ENCODE results near the gene MIEF2. TPM values are rescaled to one million over a fixed set of nuclear protein-coding genes. Genes with fewer than 3 reads are reported as not detected.
A peak's percentile ranks its signal among the peaks of the same experiment; 100 is the strongest.

Gene MIEF2
- total and polyA plus RNA-seq, 8 donors: 5.8 to 11.1 (median 9.1) TPM

DNA sequence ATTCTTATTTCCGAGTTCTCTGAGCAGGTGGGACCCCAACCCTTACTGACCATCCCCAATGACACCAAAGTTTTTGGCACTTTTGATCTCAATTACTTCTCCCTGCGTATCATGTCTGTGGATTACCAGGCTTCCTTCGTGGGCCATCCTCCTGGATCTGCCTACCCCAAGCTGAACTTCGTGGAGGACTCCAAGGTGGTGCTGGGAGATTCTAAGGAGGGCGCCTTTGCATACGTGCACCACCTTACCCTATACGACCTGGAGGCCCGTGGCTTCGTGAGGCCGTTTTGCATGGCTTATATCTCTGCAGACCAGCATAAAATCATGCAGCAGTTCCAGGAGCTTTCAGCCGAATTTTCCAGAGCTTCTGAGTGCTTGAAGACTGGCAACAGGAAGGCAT, 55.5 kb downstream of the MIEF2 start:
- WGBS, 2 donors: 44 to 50% methylated on average over 11 of the region's 11 CpGs
- H3K9me3 ChIP-seq: no peaks in the 10 kb centered on the region
- intact Hi-C loops (cut with DNase I): no loop called here
- peak overlapping the region; percentile 80 to 88 (median 82) for H3K4me3 ChIP-seq
- TF ChIP-seq CTCF (IDR thresholded peaks at IDR 0.05): no peak
- ATAC-seq (no peak), FAIRE-seq (no peak), DNase-seq (no peak)
- H3K36me3 ChIP-seq: no peaks in the 10 kb centered on the region
- peak overlapping the region in 2 of 4 donors; percentile 84 to 86 for H3K27ac ChIP-seq
- H3K27me3 ChIP-seq: no peaks in the 10 kb centered on the region
- H3K4me1 ChIP-seq: peaks cover 34 to 51% (median 40%) of the 10 kb centered on the region in 3 donors

Other genes starting within 250 kb of the MIEF2 start
- gene ATPAF2, start 221.5 kb upstream of the MIEF2 start, total RNA-seq: 10 to 100 TPM in 4 of 6 donors, 1 to 10 TPM in 2; 7.3 to 18.0 (median 11.4) TPM
- 10 to 100 TPM; 15.9 to 18.4 TPM for gene ATPAF2, start 221.5 kb upstream of the MIEF2 start, polyA plus RNA-seq
- gene GID4, start 221.3 kb upstream of the MIEF2 start, total RNA-seq: 1 to 10 TPM; 5.2 to 9.6 (median 6.0) TPM
- 1 to 10 TPM; 2.7 to 3.1 TPM for gene GID4, start 221.3 kb upstream of the MIEF2 start, polyA plus RNA-seq
- 10 to 100 TPM; 13.4 to 24.0 (median 16.5) TPM for gene DRG2, start 172.7 kb upstream of the MIEF2 start, total RNA-seq
- 10 to 100 TPM; 42.0 to 46.9 TPM for gene DRG2, start 172.7 kb upstream of the MIEF2 start, polyA plus RNA-seq
- 1 to 10 TPM in 1 of 6 donors, under 1 TPM in 5; 0.13 to 1.3 (median 0.69) TPM for gene MYO15A, start 151.9 kb upstream of the MIEF2 start, total RNA-seq
- 1 to 10 TPM; 1.3 to 4.9 TPM for gene MYO15A, start 151.9 kb upstream of the MIEF2 start, polyA plus RNA-seq
- gene ALKBH5, start 76.8 kb upstream of the MIEF2 start, total RNA-seq: 10 to 100 TPM; 32.6 to 49.6 (median 43.6) TPM
- 10 to 100 TPM; 14.2 to 30.5 TPM for gene ALKBH5, start 76.8 kb upstream of the MIEF2 start, polyA plus RNA-seq
- 1 to 10 TPM; 3.4 to 8.4 (median 4.5) TPM for gene LLGL1, start 35.0 kb upstream of the MIEF2 start, total RNA-seq
- gene LLGL1, start 35.0 kb upstream of the MIEF2 start, polyA plus RNA-seq: 1 to 10 TPM; 6.3 to 7.3 TPM
- 100 to 1,000 TPM; 142 to 203 (median 162) TPM for gene FLII, start 1.9 kb upstream of the MIEF2 start, total RNA-seq
- gene FLII, start 1.9 kb upstream of the MIEF2 start, polyA plus RNA-seq: 100 to 1,000 TPM; 254 to 282 TPM
- 10 to 100 TPM in 4 of 6 donors, 1 to 10 TPM in 2; 9.4 to 16.5 (median 11.0) TPM for gene TOP3A, start 54.3 kb downstream of the MIEF2 start, total RNA-seq
- 10 to 100 TPM; 16.6 to 18.7 TPM for gene TOP3A, start 54.3 kb downstream of the MIEF2 start, polyA plus RNA-seq
- 10 to 100 TPM in 1 of 6 donors, 1 to 10 TPM in 5; 4.3 to 11.5 (median 6.3) TPM for gene SMCR8, start 54.6 kb downstream of the MIEF2 start, total RNA-seq
- gene SMCR8, start 54.6 kb downstream of the MIEF2 start, polyA plus RNA-seq: 1 to 10 TPM; 2.7 to 3.8 TPM
- gene SHMT1, start 102.9 kb downstream of the MIEF2 start, total RNA-seq: 10 to 100 TPM in 3 of 6 donors, 1 to 10 TPM in 3; 5.8 to 14.3 (median 10.3) TPM
- gene SHMT1, start 102.9 kb downstream of the MIEF2 start, polyA plus RNA-seq: 10 to 100 TPM; 11.3 to 14.3 TPM
- not detected for gene EVPLL, start 117.1 kb downstream of the MIEF2 start, total RNA-seq
- under 1 TPM in 1 of 2 donors, not detected in 1; 0.09 TPM for gene EVPLL, start 117.1 kb downstream of the MIEF2 start, polyA plus RNA-seq
- gene LGALS9C, start 216.1 kb downstream of the MIEF2 start, total RNA-seq: under 1 TPM in 3 of 6 donors, not detected in 3; 0.06 to 0.22 (median 0.17) TPM
- under 1 TPM in 1 of 2 donors, not detected in 1; 0.05 TPM for gene LGALS9C, start 216.1 kb downstream of the MIEF2 start, polyA plus RNA-seq